Lung (tissue), 12 donors: Measurements from ENCODE around the gene TPRG1. TPM values are rescaled to one million over a fixed set of nuclear protein-coding genes. Genes with fewer than 3 reads are reported as not detected.

Experiments
- ATAC-seq: fragments of 200-7000 bp; cut with Tn5 transposase; one replicate; pipeline ENCODE4 v1.9.1; 2020; ENCODE audit warnings: moderate number of reproducible peaks; ENCODE audit not compliant: insufficient read depth, low FRiP score
- DNase-seq, 3 donors: peaks; one replicate each; pipeline ENCODE4 v3.0.0-alpha.2; 2013 to 2017
- H3K27ac ChIP-seq, 2 donors: one replicate each; pipeline ENCODE4 v1.5.1; 2013; ENCODE audit warnings: mild to moderate bottlenecking in 2 of 2, moderate library complexity in 2 of 2, control low read depth in 1 of 2, inconsistent platforms in 1 of 2, low read depth in 1 of 2, low read length in 1 of 2
- H3K27me3 ChIP-seq, 3 donors: one replicate each; pipeline ENCODE4 v1.5.1; 2013; ENCODE audit warnings: low read length in 2 of 3; ENCODE audit not compliant: control insufficient read depth in 3 of 3, insufficient read depth in 3 of 3
- H3K36me3 ChIP-seq, 4 donors: one replicate each; pipeline ENCODE4 v1.5.1; 2013; ENCODE audit warnings: low read length in 4 of 4, mild to moderate bottlenecking in 1 of 4, moderate library complexity in 1 of 4; ENCODE audit not compliant: control insufficient read depth in 4 of 4, insufficient read depth in 4 of 4
- H3K4me1 ChIP-seq, 5 donors: one replicate each; pipeline ENCODE4 v1.5.1; 2013; ENCODE audit warnings: low read length in 5 of 5, mild to moderate bottlenecking in 2 of 5, moderate library complexity in 1 of 5; ENCODE audit not compliant: control insufficient read depth in 5 of 5, insufficient read depth in 5 of 5
- H3K4me3 ChIP-seq: one replicate; pipeline ENCODE4 v1.5.1; 2013; ENCODE audit warnings: mild to moderate bottlenecking, control low read depth, moderate library complexity
- H3K9ac ChIP-seq, 2 donors: one replicate each; pipeline ENCODE4 v1.5.1; 2013; ENCODE audit warnings: low read length in 2 of 2, control low read depth in 1 of 2; ENCODE audit not compliant: insufficient read depth in 1 of 2
- H3K9me3 ChIP-seq, 4 donors: one replicate each; pipeline ENCODE4 v1.5.1; 2013; ENCODE audit warnings: low read length in 3 of 4, mild to moderate bottlenecking in 1 of 4, moderate library complexity in 1 of 4; ENCODE audit not compliant: control insufficient read depth in 4 of 4, insufficient read depth in 3 of 4
- CTCF ChIP-seq: IDR thresholded peaks from 2 replicates; pipeline ENCODE4 v1.5.1; 2012; ENCODE audit warnings: mild to moderate bottlenecking; ENCODE audit errors: control extremely low read depth, extremely low read depth
- WGBS, 2 donors: extraction: QIAGEN DNeasy Blood & Tissue Kit; methylation state at CpG; one replicate each; pipeline ENCODE4 v1.1.7; 2013; 5-methylcytosine and 5-hydroxymethylcytosine counted together
- polyA plus RNA-seq, 2 donors: library from polyadenylated mRNA; stranded (reverse); fragments of 200-250 nt; gene quantifications; one replicate each; pipeline ENCODE4 v1.2.1, GENCODE V29; 2013
- total RNA-seq, 2 donors: library from RNA; depleted of rRNA in 1 of 2; stranded (reverse); fragments of >200 nt in 1 of 2; gene quantifications; one replicate each; pipeline ENCODE4 v1.2.1, GENCODE V29; 2014 to 2021
- donor health status: control.
- donor health status: control.
- donor health status: Bipolar disorder and iron deficiency.
- donor health status: healthy.
- donor health status: DM: yes; HTN: yes; CAD: no.

Gene TPRG1
- total and polyA plus RNA-seq, 4 donors, result 3.7 to 13.8 (median 9.4) TPM

DNA sequence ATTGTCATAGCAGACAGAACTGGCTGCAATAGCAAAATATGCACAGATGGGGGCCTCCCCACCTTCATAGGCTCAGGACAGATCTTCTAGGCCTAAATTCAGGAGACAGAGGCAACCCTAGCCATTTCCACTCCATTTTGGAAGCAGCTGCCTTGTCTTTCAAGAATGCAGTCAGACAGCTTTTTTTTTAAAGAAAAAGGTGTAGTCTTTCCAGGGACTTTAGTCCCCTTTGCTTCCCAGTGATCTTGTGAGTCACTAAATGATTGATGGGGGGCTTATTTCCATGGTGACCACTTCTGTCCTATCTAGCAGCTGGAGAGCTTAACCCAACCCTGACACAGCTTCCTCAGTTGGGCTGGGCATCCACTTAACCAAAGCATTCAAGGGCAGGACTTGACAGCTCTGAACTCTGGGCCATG lies 165.9 kb downstream of the TPRG1 start:
- Histone ChIP-seq H3K9ac (no peak overlapping the region), H3K36me3 (no peaks in the 10 kb centered on the region), H3K27me3 (no peaks in the 10 kb centered on the region), H3K4me1 (peaks cover 0 to 6% (median 0%) of the 10 kb centered on the region in 5 donors), H3K27ac (no peak overlapping the region), H3K9me3 (no peaks in the 10 kb centered on the region), H3K4me3 (no peak overlapping the region)
- TF ChIP-seq CTCF, result no peak
- no peak for DNase-seq
- ATAC-seq, result no peak

- H3K9me3 ChIP-seq, result no peaks in the 10 kb centered on the region
- H3K9ac ChIP-seq, result no peak overlapping the region
- 92 to 94% methylated on average over 4 of the region's 4 CpGs for WGBS, 2 donors
- no peak for TF ChIP-seq CTCF
- H3K36me3 ChIP-seq, result no peaks in the 10 kb centered on the region
- H3K4me1 ChIP-seq, result peaks cover 0 to 6% (median 0%) of the 10 kb centered on the region in 5 donors
- ATAC-seq (no peak), DNase-seq (no peak)
- no peaks in the 10 kb centered on the region for H3K27me3 ChIP-seq
- no peak overlapping the region for H3K27ac ChIP-seq
- no peak overlapping the region for H3K4me3 ChIP-seq
Observed at GRCh38 chr3:189338366-189338765, 166.6 kb downstream of the TPRG1 start.

- Histone ChIP-seq H3K36me3 (no peaks in the 10 kb centered on the region), H3K27ac (no peak overlapping the region), H3K4me1 (peaks cover 0 to 6% (median 0%) of the 10 kb centered on the region in 5 donors), H3K9ac (no peak overlapping the region), H3K27me3 (no peaks in the 10 kb centered on the region), H3K4me3 (no peak overlapping the region), H3K9me3 (no peaks in the 10 kb centered on the region)
- TF ChIP-seq CTCF, result no peak
- no peak for ATAC-seq
- WGBS, 2 donors, result 91 to 96% methylated on average over 5 of the region's 5 CpGs
- DNase-seq, result no peak
Observed at GRCh38 chr3:189339996-189340395, 168.2 kb downstream of the TPRG1 start.
